ENCODE results near the gene SERPINA12. TPM values are rescaled to one million over a fixed set of nuclear protein-coding genes. Genes with fewer than 3 reads are reported as not detected.

Gene SERPINA12
- total and polyA plus RNA-seq, 2 of the 13 experiments (the other 11 are each of a cell fraction or from before 2014, with no cell fraction given), result 0.08 TPM; not detected in 1

DNA sequence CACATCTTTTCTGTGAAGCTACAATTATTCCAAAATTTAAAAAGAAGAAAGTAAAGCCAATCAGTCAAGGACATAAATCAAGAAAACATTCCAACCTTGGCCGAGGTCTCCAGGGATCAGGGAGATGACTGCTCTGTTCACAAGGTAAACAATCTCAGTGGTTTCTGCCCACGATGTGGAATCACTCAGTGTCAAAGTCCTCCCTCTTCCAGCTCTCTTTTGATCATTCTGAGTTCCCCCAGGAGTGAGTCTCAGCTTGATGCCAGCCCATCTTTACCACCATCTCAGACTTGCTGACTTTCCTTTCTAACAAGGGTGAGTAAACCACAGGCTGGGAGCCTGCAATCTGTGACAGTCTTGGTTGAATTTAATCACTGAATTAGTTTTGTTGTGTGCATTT is 28.5 kb downstream of the SERPINA12 start (continued):
- TF ChIP-seq TCF7 (IDR thresholded peaks at IDR 0.05; ENCODE audit: low read depth) (peak; percentile 63), HOMEZ (CRISPR knock-in tag; IDR thresholded peaks at IDR 0.05; ENCODE audit: low read depth) (peak; percentile 39; the same call in 1 of the 2 replicates), FOXA3 (CRISPR knock-in tag; IDR thresholded peaks at IDR 0.05) (peak; percentile 81), NFE2 (CRISPR knock-in tag; IDR thresholded peaks at IDR 0.05) (no peak), YEATS4 (CRISPR knock-in tag; IDR thresholded peaks at IDR 0.05; ENCODE audit: borderline replicate concordance) (0 out of 2 replicates have a peak, but pooled peaks have one; percentile 13), ZMAT3 (CRISPR knock-in tag; conservative IDR thresholded peaks at IDR 0.05) (no peak), ZNF407 (CRISPR knock-in tag; IDR thresholded peaks at IDR 0.05; ENCODE audit: not compliant biosample characterization) (no peak), PHF8 (CRISPR knock-in tag; IDR thresholded peaks at IDR 0.05) (0 out of 2 replicates have a peak, but pooled peaks have one; percentile 13), FOSL2 (CRISPR knock-in tag; IDR thresholded peaks at IDR 0.05) (peak; percentile 66), HMG20B (CRISPR knock-in tag; conservative IDR thresholded peaks at IDR 0.05) (0 out of 2 replicates have a peak, but pooled peaks have one; percentile 20), ZNF619 (CRISPR knock-in tag; IDR thresholded peaks at IDR 0.05) (no peak), HOXA9 (CRISPR knock-in tag; IDR thresholded peaks at IDR 0.05; ENCODE audit: borderline replicate concordance) (no peak), HNF4A (CRISPR knock-in tag; IDR thresholded peaks at IDR 0.05) (peak; percentile 79), MLX (CRISPR knock-in tag; IDR thresholded peaks at IDR 0.05) (peak; percentile 55; the same call in 1 of the 2 replicates), U2AF1 (optimal IDR thresholded peaks at IDR 0.05; ENCODE audit: low read depth, low read length) (no peak)

Measured in HepG2 (cell line).